Upper lobe of right lung (tissue), 1 donor: Measurements from ENCODE around the gene PHKG1. TPM values are rescaled to one million over a fixed set of nuclear protein-coding genes. Genes with fewer than 3 reads are reported as not detected.
"Not testable (repeated sequence)": the region's sequence is repeated elsewhere in the genome, so short reads cannot be mapped to it uniquely, and the experiment has no call there.

Experiments used
- ATAC-seq: fragments of 200-7000 bp; cut with Tn5 transposase; one replicate; pipeline ENCODE4 v1.9.1; 2020; ENCODE audit warnings: mild to moderate bottlenecking, moderate library complexity
- DNase-seq: peaks from one replicate; pipeline ENCODE4 v3.0.0-alpha.2; 2020
- H3K27ac ChIP-seq: fragments of 200-600 bp; one replicate; pipeline ENCODE4 v1.8.0; 2022
- H3K27me3 ChIP-seq: fragments of 200-600 bp; one replicate; pipeline ENCODE4 v1.8.0; 2022; ENCODE audit warnings: mild to moderate bottlenecking
- H3K36me3 ChIP-seq: fragments of 200-600 bp; one replicate; pipeline ENCODE4 v1.8.0; 2022
- H3K4me1 ChIP-seq: fragments of 200-600 bp; one replicate; pipeline ENCODE4 v1.8.0; 2022
- H3K4me3 ChIP-seq: fragments of 200-600 bp; one replicate; pipeline ENCODE4 v1.8.0; 2022; ENCODE audit warnings: mild to moderate bottlenecking
- H3K9me3 ChIP-seq: fragments of 200-600 bp; one replicate; pipeline ENCODE4 v1.8.0; 2022
- CTCF ChIP-seq: fragments of 200-600 bp; IDR thresholded peaks from one replicate; pipeline ENCODE4 v1.8.0; 2022; ENCODE audit warnings: antibody characterized with exemption
- intact Hi-C: fragments of 100-400 bp; cut with DNase I; formaldehyde crosslinking; loops from one replicate; pipeline ENCODE4 v1.11.0; 2022
- total RNA-seq: library from RNA; stranded (reverse); fragmentation: NEBNext Ultra II Directional; extraction: Animal tissue kit (Norgen Biotek cat#: 25700); gene quantifications from one replicate; pipeline ENCODE4 v1.2.1, GENCODE V29; 2021
- donor health status: DM: no; HTN: yes; CAD: no; lungs with severe emphysema.

Gene PHKG1
- total RNA-seq, 1 donor from 2014 or later = 0.72 TPM

- intact Hi-C loops = no loop called here
- no peak overlapping the region for H3K27ac ChIP-seq
These were observed 38.8 kb downstream of the PHKG1 start for GRCh38 chr7:56053993-56054392.

GRCh38 chr7:56053379-56053778 lies 39.4 kb downstream of the PHKG1 start:
- H3K27ac ChIP-seq = no peak overlapping the region
- H3K27me3 ChIP-seq = no peaks in the 10 kb centered on the region
- ATAC-seq = no peak
- intact Hi-C loops = no loop called here
- DNase-seq = peak; percentile 4
- peaks cover 57% of the 10 kb centered on the region for H3K36me3 ChIP-seq
- TF ChIP-seq CTCF = no peak
- H3K4me3 ChIP-seq = no peak overlapping the region
- H3K4me1 ChIP-seq = peaks cover 17% of the 10 kb centered on the region
- no peaks in the 10 kb centered on the region for H3K9me3 ChIP-seq

More at GRCh38 chr7:56053993-56054392, 38.8 kb downstream of the PHKG1 start:
- DNase-seq (no peak), ATAC-seq (no peak)
- Histone ChIP-seq H3K36me3 (peaks cover 63% of the 10 kb centered on the region), H3K4me1 (peaks cover 17% of the 10 kb centered on the region), H3K27me3 (no peaks in the 10 kb centered on the region), H3K4me3 (no peak overlapping the region), H3K9me3 (no peaks in the 10 kb centered on the region)
- no peak for TF ChIP-seq CTCF

- peak within 1 kb of the TSS; percentile 92 for H3K27ac ChIP-seq
- intact Hi-C loops = no loop called here
- DNase-seq (peak; percentile 99), ATAC-seq (peak; percentile 99)
- no peaks in the 10 kb centered on the region for H3K9me3 ChIP-seq
- peaks cover 28% of the 10 kb centered on the region for H3K4me1 ChIP-seq
- H3K36me3 ChIP-seq = peaks cover 39% of the 10 kb centered on the region
- H3K27me3 ChIP-seq = no peaks in the 10 kb centered on the region
- peak within 1 kb of the TSS; percentile 69 for H3K4me3 ChIP-seq
- no peak for TF ChIP-seq CTCF
These were observed 41.2 kb downstream of the PHKG1 start, which contains the start of the genes CCT6A and PSPH for GRCh38 chr7:56051339-56052191. Gene CCT6A (plus strand): TSS chr7:56051765. CDS start chr7:56051849, 84 bp downstream. Gene PSPH (minus strand): TSS chr7:56051444. CDS start chr7:56021212, 30,232 bp downstream.

GRCh38 chr7:56051053-56051338 lies 41.8 kb downstream of the PHKG1 start:
- peak overlapping the region; percentile 92 for H3K27ac ChIP-seq
- H3K9me3 ChIP-seq = no peaks in the 10 kb centered on the region
- H3K4me3 ChIP-seq = peak overlapping the region; percentile 69
- intact Hi-C loops = no loop called here
- no peak for ATAC-seq
- no peak for TF ChIP-seq CTCF
- peaks cover 33% of the 10 kb centered on the region for H3K36me3 ChIP-seq
- H3K4me1 ChIP-seq = peaks cover 33% of the 10 kb centered on the region
- H3K27me3 ChIP-seq = no peaks in the 10 kb centered on the region
- DNase-seq = no peak

- ATAC-seq, H3K4me3 ChIP-seq, intact Hi-C loops, H3K27ac ChIP-seq, H3K9me3 ChIP-seq, H3K27me3 ChIP-seq: not testable (repeated sequence)
- peak; percentile 46 for DNase-seq
- peaks cover 35% of the 10 kb centered on the region for H3K4me1 ChIP-seq
- H3K36me3 ChIP-seq = peaks cover 11% of the 10 kb centered on the region
These were observed 44.0 kb downstream of the PHKG1 start for GRCh38 chr7:56048763-56049162.

GRCh38 chr7:56048245-56048644 lies 44.5 kb downstream of the PHKG1 start:
- no peak for ATAC-seq
- Histone ChIP-seq H3K4me1 (peaks cover 35% of the 10 kb centered on the region), H3K36me3 (peaks cover 6% of the 10 kb centered on the region), H3K9me3 (no peaks in the 10 kb centered on the region), H3K27ac (no peak overlapping the region), H3K4me3 (no peak overlapping the region), H3K27me3 (no peaks in the 10 kb centered on the region)
- DNase-seq = peak; percentile 5
- intact Hi-C loops = no loop called here
- TF ChIP-seq CTCF = no peak

GRCh38 chr7:56047446-56048116 lies 45.2 kb downstream of the PHKG1 start:
- H3K36me3 ChIP-seq, intact Hi-C loops, H3K9me3 ChIP-seq, H3K27me3 ChIP-seq, H3K4me3 ChIP-seq, ATAC-seq: not testable (repeated sequence)
- peaks cover 30% of the 10 kb centered on the region for H3K4me1 ChIP-seq
- peak; percentile 22 for DNase-seq
- peak overlapping the region; percentile 12 for H3K27ac ChIP-seq
